KOPT-K1 (cell line): Measurements from ENCODE around the gene GREM1.

ENCODE experiments used
- H3K27ac ChIP-seq: fragments of 200-600 bp; sonication (generic); 2 replicates; pipeline ENCODE4 v1.5.1; 2016; ENCODE audit warnings: antibody characterized with exemption, mild to moderate bottlenecking, low read depth, low read length; ENCODE audit not compliant: poor library complexity, severe bottlenecking
- H3K36me3 ChIP-seq: fragments of 200-600 bp; sonication (generic); 2 replicates; pipeline ENCODE4 v1.5.1; 2017; ENCODE audit warnings: antibody characterized with exemption, mild to moderate bottlenecking, low read length, moderate library complexity; ENCODE audit not compliant: insufficient read depth
- H3K9me3 ChIP-seq: fragments of 200-600 bp; sonication (generic); 2 replicates; pipeline ENCODE4 v1.5.1; 2017; ENCODE audit warnings: antibody characterized with exemption, low read length, mild to moderate bottlenecking; ENCODE audit not compliant: insufficient read depth, poor library complexity, severe bottlenecking

Gene GREM1

GRCh38 chr15:32778391-32779176 lies 60.8 kb downstream of the GREM1 start:
- no peak overlapping the region for H3K27ac ChIP-seq
- no peaks in the 10 kb centered on the region for H3K9me3 ChIP-seq
- H3K36me3 ChIP-seq: no peaks in the 10 kb centered on the region

- H3K36me3 ChIP-seq: no peaks in the 10 kb centered on the region
- H3K27ac ChIP-seq: no peak overlapping the region
- H3K9me3 ChIP-seq: no peaks in the 10 kb centered on the region
Observed at GRCh38 chr15:32781781-32782180, 64.0 kb downstream of the GREM1 start.

DNA sequence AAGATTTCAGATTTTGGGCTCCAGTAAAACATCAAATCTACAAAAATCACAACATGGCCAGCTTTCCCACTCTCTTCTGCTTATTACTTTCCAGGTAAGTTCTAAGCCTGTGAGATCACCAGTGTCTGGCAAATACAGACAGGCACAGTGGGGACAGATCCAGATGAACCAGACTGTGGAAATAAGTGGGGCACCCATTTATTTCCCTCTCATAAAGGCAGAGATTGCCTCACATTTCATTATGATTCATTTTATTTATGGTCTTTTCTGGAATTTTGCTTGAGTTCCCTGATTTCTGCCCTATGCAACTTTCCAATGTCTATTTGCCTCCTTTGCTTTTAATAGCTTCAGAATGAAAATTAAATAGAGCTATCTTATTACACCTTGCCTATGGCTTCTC lies 66.8 kb downstream of the GREM1 start:
- no peaks in the 10 kb centered on the region for H3K9me3 ChIP-seq
- no peak overlapping the region for H3K27ac ChIP-seq
- H3K36me3 ChIP-seq: no peaks in the 10 kb centered on the region

DNA sequence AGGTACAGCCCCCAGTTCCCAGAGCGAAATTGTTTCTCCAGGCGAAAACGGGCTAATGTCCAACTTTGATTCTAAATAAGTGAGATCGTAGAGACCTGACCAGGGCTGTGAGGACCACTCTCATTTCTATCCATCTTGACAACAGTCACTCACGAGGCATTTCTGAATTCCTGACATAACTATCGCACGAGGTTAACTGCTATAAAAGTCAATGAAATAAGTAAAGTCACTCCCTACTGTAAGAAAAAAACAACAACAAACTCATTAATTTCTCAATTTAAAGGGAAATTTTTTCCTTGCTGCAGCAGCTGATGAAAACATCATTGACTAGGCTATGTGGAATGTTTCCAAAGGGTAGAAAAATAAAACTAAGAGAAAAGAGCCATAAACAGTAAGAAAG lies 69.1 kb downstream of the GREM1 start:
- no peaks in the 10 kb centered on the region for H3K9me3 ChIP-seq
- no peaks in the 10 kb centered on the region for H3K36me3 ChIP-seq
- no peak overlapping the region for H3K27ac ChIP-seq

- no peak overlapping the region for H3K27ac ChIP-seq
- H3K9me3 ChIP-seq: no peaks in the 10 kb centered on the region
- no peaks in the 10 kb centered on the region for H3K36me3 ChIP-seq
Observed at GRCh38 chr15:32787949-32788348, 70.1 kb downstream of the GREM1 start.

DNA sequence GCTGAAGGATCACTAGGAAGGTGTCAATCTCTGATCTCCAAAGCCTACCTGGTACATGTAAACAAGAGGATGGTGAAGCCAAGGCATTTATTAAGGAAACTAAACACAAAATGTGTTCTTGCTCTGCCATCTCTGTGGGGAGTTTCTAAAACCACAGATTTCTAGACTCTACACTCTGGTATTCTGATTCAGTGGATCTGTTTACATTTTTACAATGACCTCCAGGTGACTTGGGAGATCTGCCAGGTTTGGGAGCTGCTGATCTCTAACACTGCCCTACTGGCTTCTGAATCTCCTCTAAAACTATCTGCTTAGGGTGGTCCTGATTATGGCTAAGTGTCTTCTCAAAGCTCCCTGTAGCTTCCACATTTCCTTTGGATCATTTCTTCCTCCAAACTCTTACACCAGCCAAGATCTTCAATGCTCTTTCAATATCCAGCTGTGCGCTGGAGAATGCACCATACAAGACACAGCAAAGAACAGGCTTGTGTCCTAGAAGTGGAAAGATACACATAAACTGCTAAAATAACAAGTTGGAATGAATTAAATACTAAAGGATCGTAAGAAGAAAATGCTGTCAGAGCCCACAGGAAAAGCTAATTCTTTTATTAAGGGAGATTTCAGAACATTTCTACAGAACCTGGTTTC lies 72.7 kb downstream of the GREM1 start:
- no peak overlapping the region for H3K27ac ChIP-seq
- no peaks in the 10 kb centered on the region for H3K36me3 ChIP-seq
- no peaks in the 10 kb centered on the region for H3K9me3 ChIP-seq

DNA sequence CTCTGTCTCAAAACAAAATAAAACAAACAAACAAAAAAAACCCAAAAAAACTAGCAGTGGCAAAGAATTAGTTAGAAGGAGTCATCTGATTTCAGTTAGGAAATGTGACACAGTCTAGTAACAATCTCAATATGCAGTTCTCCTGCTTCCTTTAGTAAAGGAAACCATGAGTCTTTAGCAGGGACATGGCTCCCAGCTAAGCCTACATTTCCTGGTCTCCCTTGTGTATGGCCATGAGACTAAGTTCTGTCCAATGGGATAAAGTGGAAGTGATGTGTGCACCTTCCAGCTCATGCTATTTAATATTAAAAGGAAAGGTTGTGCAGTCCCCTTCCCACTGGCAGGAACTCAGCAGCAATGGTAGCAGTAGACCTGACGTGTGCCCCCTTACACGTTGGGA lies 74.6 kb downstream of the GREM1 start:
- Histone ChIP-seq H3K27ac (no peak overlapping the region), H3K36me3 (no peaks in the 10 kb centered on the region), H3K9me3 (no peaks in the 10 kb centered on the region)
